Heart left ventricle (tissue), 16 donors: Measurements from ENCODE around the gene MEF2B. TPM values are rescaled to one million over a fixed set of nuclear protein-coding genes. Genes with fewer than 3 reads are reported as not detected.
"Not testable (repeated sequence)": the region's sequence is repeated elsewhere in the genome, so short reads cannot be mapped to it uniquely, and the experiment has no call there.

Source experiments
- ATAC-seq, 4 donors: fragments of 200-7000 bp; cut with Tn5 transposase; one replicate each; pipeline ENCODE4 v1.9.1; 2020 to 2022; ENCODE audit warnings: moderate library complexity in 4 of 4, mild to moderate bottlenecking in 3 of 4, moderate number of reproducible peaks in 1 of 4
- DNase-seq, 5 donors: peaks; one replicate each; pipeline ENCODE4 v3.0.0-alpha.2; 2020
- H3K27ac ChIP-seq, 12 donors: fragments of 200-600 bp; sonication (generic) in 4 of 12; one replicate each; pipeline versions ENCODE4 v1.5.0 to v1.8.0; 2016 to 2022; ENCODE audit warnings: mild to moderate bottlenecking in 2 of 12
- H3K27me3 ChIP-seq, 9 donors: fragments of 200-600 bp; sonication (generic) in 2 of 9; one replicate each; pipeline versions ENCODE4 v1.5.1 to v1.8.0; 2016 to 2022; ENCODE audit warnings: mild to moderate bottlenecking in 3 of 9
- H3K36me3 ChIP-seq, 9 donors: fragments of 200-600 bp; sonication (generic) in 2 of 9; one replicate each; pipeline versions ENCODE4 v1.5.0 to v1.8.0; 2018 to 2022; ENCODE audit warnings: mild to moderate bottlenecking in 2 of 9
- H3K4me1 ChIP-seq, 12 donors: fragments of 200-600 bp; sonication (generic) in 4 of 12; one replicate each; pipeline versions ENCODE4 v1.5.0 to v1.8.0; 2016 to 2022; ENCODE audit warnings: mild to moderate bottlenecking in 3 of 12
- H3K4me3 ChIP-seq, 12 donors: fragments of 200-600 bp; sonication (generic) in 4 of 12; one replicate each; pipeline versions ENCODE4 v1.5.0 to v1.8.0; 2017 to 2022; ENCODE audit warnings: mild to moderate bottlenecking in 9 of 12, moderate library complexity in 4 of 12
- H3K9me3 ChIP-seq, 12 donors: fragments of 200-600 bp; sonication (generic) in 4 of 12; one replicate each; pipeline versions ENCODE4 v1.5.0 to v1.8.0; 2016 to 2022; ENCODE audit warnings: mild to moderate bottlenecking in 1 of 12
- POLR2A ChIP-seq, 2 donors: fragments of 450-650 bp; IDR thresholded peaks; one replicate each; pipeline ENCODE4 v1.6.1; 2017; ENCODE audit warnings: antibody characterized with exemption in 2 of 2, mild to moderate bottlenecking in 2 of 2, moderate library complexity in 2 of 2
- WGBS, 4 donors: extraction: QIAGEN DNeasy Blood & Tissue Kit in 2 of 4; methylation state at CpG; one replicate each; pipeline versions ENCODE4 v1.1.5 to v1.1.7; 2013 to 2018; 5-methylcytosine and 5-hydroxymethylcytosine counted together
- intact Hi-C, 10 donors: fragments of 100-400 bp; cut with DNase I; formaldehyde crosslinking; loops; one replicate each; pipeline versions ENCODE4 v1.11.1 to v1.14.2; 2022
- polyA plus RNA-seq, 2 donors: library from polyadenylated mRNA; stranded (reverse); fragments of 200-250 nt; gene quantifications; one replicate each; pipeline ENCODE4 v1.2.3, GENCODE V29; 2013
- total RNA-seq, 9 donors: library from RNA; depleted of rRNA in 2 of 9; stranded (reverse); fragments of >200 nt in 2 of 9; fragmentation: NEBNext Ultra II Directional in 3 of 9; extraction: Animal tissue kit (Norgen Biotek cat#: 25700) in 3 of 9; gene quantifications; one replicate each; pipeline versions ENCODE4 v1.1.0 to v1.2.4, GENCODE V29; 2016 to 2023
- TF ChIP-seq, protein P1 (sequence below), 12 donors: fragments of 200-600 bp; sonication (generic) in 4 of 12; IDR thresholded peaks; one replicate each; pipeline versions ENCODE4 v1.5.0 to v1.8.0; 2018 to 2022; ENCODE audit warnings: antibody characterized with exemption in 12 of 12, mild to moderate bottlenecking in 5 of 12
- donor health status: ischemic (EF 13 %, LVEDD 7.1; RV severe dilation, severe dysfunction).
- donor health status: healthy with polysubstance abuse.
- donor health status: DM: no; HTN: yes; CAD: no.
- donor health status: DM: no; HTN: no; CAD: no.
- donor health status: ischemic (EF 25% LVEDD 6.9; RV normal size, moderate dysfunction).
- donor health status: ischemic (EF 25% LVEDD 5.7; RV mildly dilated, moderate dysfunction).
- donor health status: healthy.
- donor health status: DM: yes; HTN: yes; CAD: no.
- donor health status: ischemic (EF 35%, LVEDD 5.7; RV mildly dilated, moderate dysfunction).
- donor health status: nonischemic (EF 11% LVEDD 7.7; RV severe dilation, severe dysfunction).
- donor health status: DM: yes; HTN: yes; CAD: no.
- donor health status: PGD.
- donor health status: ischemic (EF 29% LVEDD 5.4; RV normal size, mild dysfunction).
- donor health status: nonischemic (EF 23%, LVEDD 6.1; RV moderate dilation, normal function).

The MEF2B gene
- total and polyA plus RNA-seq, 11 donors = 0.23 to 0.92 (median 0.41) TPM; not detected in 1

DNA sequence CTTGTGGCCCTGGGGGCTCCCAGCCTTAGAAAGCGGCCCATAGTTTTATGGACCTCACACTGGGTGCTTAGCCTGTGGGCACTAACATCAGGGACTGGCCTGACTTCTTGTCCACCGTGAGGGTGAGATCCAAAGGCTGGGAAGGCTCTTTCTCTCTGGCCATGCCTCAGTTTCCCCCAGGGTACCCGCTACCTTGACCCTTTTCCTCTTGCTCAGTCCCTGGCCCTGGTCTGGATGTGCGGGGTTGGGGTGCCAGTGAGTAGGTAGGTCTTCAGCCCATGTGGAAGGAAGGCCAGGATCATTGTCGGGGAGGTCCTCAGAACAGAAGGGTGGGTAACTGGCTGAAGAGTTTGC, 30.2 kb downstream of the MEF2B start:
- whole genome bisulfite sequencing, 4 donors = 48 to 81% (median 61%) methylated on average over 2 to 5 of the region's 5 CpGs

DNA sequence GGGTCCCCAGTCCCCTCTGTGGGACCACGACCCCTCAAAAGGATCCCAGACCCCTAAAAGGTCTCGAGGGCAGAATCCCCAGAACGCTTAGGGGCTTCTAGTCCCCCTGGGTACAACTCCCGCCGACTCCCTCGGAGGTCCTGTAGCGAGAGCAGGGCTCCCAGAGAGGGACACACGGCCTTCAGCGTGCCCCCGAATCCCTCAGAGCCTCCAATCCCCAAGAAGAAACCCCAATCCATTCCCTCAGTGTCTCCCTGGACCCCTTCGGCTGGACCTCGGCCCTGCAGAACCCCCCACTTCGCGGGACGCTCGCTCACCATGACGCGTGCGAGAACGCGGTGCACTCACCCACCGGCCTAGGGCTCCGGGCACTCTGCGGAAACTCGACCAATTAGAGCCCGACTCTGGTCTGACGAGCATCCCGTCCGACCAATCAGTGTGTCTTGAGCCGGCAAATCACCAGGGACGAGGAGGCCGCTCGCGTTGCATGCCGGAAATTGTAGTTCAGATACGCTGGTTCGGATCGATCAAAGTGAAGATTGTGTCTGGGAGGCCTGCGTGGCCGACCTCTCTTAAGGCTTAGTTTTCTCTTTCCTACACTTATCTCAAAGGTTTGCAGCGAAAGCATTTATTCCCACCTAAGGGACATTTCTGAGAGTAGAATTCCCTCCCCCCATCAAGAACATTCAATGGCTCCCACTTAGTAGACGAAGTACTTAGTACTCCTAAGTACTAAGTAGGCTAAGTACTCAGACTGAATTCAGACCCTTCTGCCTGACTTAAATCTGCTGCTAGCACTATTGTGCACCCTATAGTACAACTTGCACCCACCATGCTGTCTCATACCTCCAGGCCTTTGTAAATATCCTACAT, 31.7 kb downstream of the MEF2B start, which contains the start of gene TMEM161A:
Gene TMEM161A, minus strand, starts transcription at position 370 of the 873 bp plus-strand sequence. Its CDS starts 50 bp downstream, at position 320.
- H3K4me3 ChIP-seq = peak within 1 kb of the TSS; percentile 40 to 90 (median 73)
- no peaks in the 10 kb centered on the region for H3K9me3 ChIP-seq
- DNase-seq (peak; percentile 97 to 99 (median 99)), ATAC-seq (peak; percentile 97 to 99 (median 98))
- no peaks in the 10 kb centered on the region for H3K36me3 ChIP-seq
- 2 to 7% (median 3%) methylated on average over 14 to 42 of the region's 42 CpGs for WGBS, 4 donors
- intact Hi-C loops = loop anchor here in 7 of 10 donors (2.0 to 5.0 kb wide), 5 partner anchors 76 to 86 kb away; partner anchors contain the start of gene SLC25A42 (in 5 of the 7)
- H3K4me1 ChIP-seq = peaks cover 0 to 21% (median 10%) of the 10 kb centered on the region in 12 donors
- TF ChIP-seq POLR2A (IDR thresholded peaks at IDR 0.05) = peak; percentile 26 to 79
- TF ChIP-seq, protein P1, sequence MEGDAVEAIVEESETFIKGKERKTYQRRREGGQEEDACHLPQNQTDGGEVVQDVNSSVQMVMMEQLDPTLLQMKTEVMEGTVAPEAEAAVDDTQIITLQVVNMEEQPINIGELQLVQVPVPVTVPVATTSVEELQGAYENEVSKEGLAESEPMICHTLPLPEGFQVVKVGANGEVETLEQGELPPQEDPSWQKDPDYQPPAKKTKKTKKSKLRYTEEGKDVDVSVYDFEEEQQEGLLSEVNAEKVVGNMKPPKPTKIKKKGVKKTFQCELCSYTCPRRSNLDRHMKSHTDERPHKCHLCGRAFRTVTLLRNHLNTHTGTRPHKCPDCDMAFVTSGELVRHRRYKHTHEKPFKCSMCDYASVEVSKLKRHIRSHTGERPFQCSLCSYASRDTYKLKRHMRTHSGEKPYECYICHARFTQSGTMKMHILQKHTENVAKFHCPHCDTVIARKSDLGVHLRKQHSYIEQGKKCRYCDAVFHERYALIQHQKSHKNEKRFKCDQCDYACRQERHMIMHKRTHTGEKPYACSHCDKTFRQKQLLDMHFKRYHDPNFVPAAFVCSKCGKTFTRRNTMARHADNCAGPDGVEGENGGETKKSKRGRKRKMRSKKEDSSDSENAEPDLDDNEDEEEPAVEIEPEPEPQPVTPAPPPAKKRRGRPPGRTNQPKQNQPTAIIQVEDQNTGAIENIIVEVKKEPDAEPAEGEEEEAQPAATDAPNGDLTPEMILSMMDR (IDR thresholded peaks at IDR 0.05) = no peak
- H3K27ac ChIP-seq = peak within 1 kb of the TSS in 11 of 12 donors; percentile 52 to 90 (median 74)
- H3K27me3 ChIP-seq = no peaks in the 10 kb centered on the region

More for the DNA sequence above, 30.2 kb downstream of the MEF2B start:
- no peak for TF ChIP-seq POLR2A (IDR thresholded peaks at IDR 0.05)
- TF ChIP-seq, protein P1 (IDR thresholded peaks at IDR 0.05) = peak in 1 of 12 donors; percentile 5
- Histone ChIP-seq H3K4me3 (no peak overlapping the region), H3K9me3 (no peaks in the 10 kb centered on the region), H3K27me3 (no peaks in the 10 kb centered on the region), H3K36me3 (no peaks in the 10 kb centered on the region), H3K27ac (no peak overlapping the region), H3K4me1 (peaks cover 0 to 17% (median 9%) of the 10 kb centered on the region in 12 donors)
- no peak for ATAC-seq
- intact Hi-C loops = loop anchor here (1.0 to 10.0 kb wide), 10 partner anchors 37 to 345 kb away; partner anchors contain the start of genes SLC25A42 (in 5 of the 10), ARMC6 (in 1 of the 10) and SUGP2 (in 1 of the 10)
- DNase-seq = no peak

DNA sequence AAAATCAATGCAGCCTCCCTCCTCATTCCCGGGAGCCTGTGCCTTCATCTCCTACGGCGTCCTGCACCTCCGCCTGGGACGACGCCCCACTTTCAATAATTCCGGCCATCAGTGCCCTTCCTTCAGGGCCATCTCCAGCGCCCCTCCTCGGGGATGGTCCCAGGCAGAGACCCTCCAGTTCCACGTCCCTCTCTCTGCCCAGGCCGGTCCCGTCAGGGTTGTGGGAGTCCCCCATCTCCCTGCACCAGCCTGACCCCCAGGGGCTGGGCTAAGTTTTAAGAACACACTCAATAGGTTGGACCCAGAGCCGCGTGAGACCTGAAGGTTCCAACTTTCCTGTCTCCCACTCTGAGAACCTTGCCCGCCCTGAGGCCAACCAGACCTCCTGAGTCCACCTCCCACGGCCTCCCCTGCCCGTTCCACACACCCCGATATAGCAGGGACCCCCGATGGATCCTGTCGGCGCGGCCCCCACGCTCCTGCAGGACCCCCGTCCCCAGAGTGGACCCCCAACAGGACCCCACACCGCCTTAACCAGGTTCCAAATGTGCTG, 32.4 kb downstream of the MEF2B start:
- intact Hi-C loops = loop anchor here in 7 of 10 donors (2.0 to 5.0 kb wide), 5 partner anchors 75 to 85 kb away; partner anchors contain the start of gene SLC25A42 (in 5 of the 7)
- Histone ChIP-seq H3K9me3 (peaks cover 0 to 4% (median 0%) of the 10 kb centered on the region in 12 donors), H3K36me3 (peaks cover 0 to under 1% (median 0%) of the 10 kb centered on the region in 9 donors), H3K27me3 (no peaks in the 10 kb centered on the region), H3K4me1 (peaks cover 0 to 21% (median 10%) of the 10 kb centered on the region in 12 donors), H3K4me3 (peak overlapping the region; percentile 40 to 90 (median 73)), H3K27ac (peak overlapping the region in 8 of 12 donors; percentile 67 to 90 (median 80))
- peak; percentile 1 to 17 (median 6) for ATAC-seq
- TF ChIP-seq POLR2A (IDR thresholded peaks at IDR 0.05) = no peak
- TF ChIP-seq, protein P1 (IDR thresholded peaks at IDR 0.05) = no peak
- 14 to 32% (median 16%) methylated on average over 15 to 25 of the region's 25 CpGs for WGBS, 4 donors
- DNase-seq = no peak

DNA sequence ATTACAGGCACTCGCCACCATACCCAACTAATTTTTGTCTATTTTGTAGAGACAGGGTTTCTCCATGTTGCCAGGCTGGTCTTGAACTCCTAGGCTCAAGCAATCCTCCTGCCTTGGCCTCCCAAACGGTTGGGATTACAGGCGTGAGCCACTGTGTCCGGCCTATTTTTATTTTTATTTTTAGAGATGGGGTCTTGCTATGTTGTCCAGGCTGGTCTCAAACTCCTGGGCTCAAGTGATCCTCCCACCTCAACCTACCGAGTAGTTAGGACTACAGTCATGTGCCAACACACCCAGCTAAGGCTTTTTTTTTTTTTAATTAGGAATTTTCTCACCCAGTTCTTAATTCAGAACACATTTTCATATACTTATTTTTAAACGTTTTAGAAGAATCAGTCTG, 34.4 kb downstream of the MEF2B start:
- WGBS, 4 donors = 80 to 91% (median 88%) methylated on average over 6 of the region's 6 CpGs
- Histone ChIP-seq H3K4me1 (peaks cover 0 to 21% (median 10%) of the 10 kb centered on the region in 12 donors), H3K27ac (peak overlapping the region in 3 of 12 donors; percentile 61 to 79 (median 68)), H3K9me3 (peaks cover 0 to 17% (median 9%) of the 10 kb centered on the region in 12 donors)
- not testable (repeated sequence) for H3K36me3 ChIP-seq, ATAC-seq, DNase-seq, H3K27me3 ChIP-seq, H3K4me3 ChIP-seq
- intact Hi-C loops = loop anchor here in 3 of 10 donors (5.0 kb wide), 2 partner anchors 73 to 83 kb away; partner anchors contain the start of gene SLC25A42 (in 2 of the 3)
